ENCODE results near the gene FLCN. TPM values are rescaled to one million over a fixed set of nuclear protein-coding genes. Genes with fewer than 3 reads are reported as not detected.

Gene FLCN
- polyA plus RNA-seq, 2 of the 4 experiments (the other 2 are of a cell fraction) = 14.2 to 25.1 TPM

- Histone ChIP-seq H3K4me1 (peaks cover 20% of the 10 kb centered on the region; the same call in 2 of the 3 replicates), H3K9me3 (no peaks in the 10 kb centered on the region), H3K4me3 (peak within 1 kb of the TSS; percentile 94), H3K4me2 (peak within 1 kb of the TSS; percentile 87), H3K27ac (peak within 1 kb of the TSS; percentile 92 to 94)
- under 1% methylated on average over 45 of the region's 80 CpGs for WGBS (ENCODE audit: missing lambda C conversion rate)
- peak; percentile 96 for FAIRE-seq
- ChIA-PET POLR2A (interaction anchor here (0.8 to 1.6 kb wide), 6 partner anchors 14 to 71 kb away, joined by 3 to 14 read pairs (median 3); no protein-coding TSS in a partner anchor), CTCF (interaction anchor here (0.6 to 1.7 kb wide), 3 partner anchors 11 to 241 kb away, joined by 3 to 8 read pairs (median 3); no protein-coding TSS in a partner anchor)
- peak; percentile 99 to 100 for DNase-seq (ENCODE audit: low read depth in 1 of 2, low spot score in 1 of 2)
- ATAC-seq = peak; percentile 97 to 98
- TF ChIP-seq MAFK (IDR thresholded peaks at IDR 0.05; ENCODE audit: partially characterized antibody) = peak; percentile 94
- peak; percentile 67 for TF ChIP-seq GATA3 (IDR thresholded peaks at IDR 0.05; ENCODE audit: borderline replicate concordance)
- no peak for TF ChIP-seq RAD21 (conservative IDR thresholded peaks at IDR 0.05 in 1 of 2, IDR thresholded peaks at IDR 0.05 in 1 of 2)
- no peak for TF ChIP-seq FOSL2 (IDR thresholded peaks at IDR 0.05)
- TF ChIP-seq FOSL2 (CRISPR knock-in tag; IDR thresholded peaks at IDR 0.05) = no peak
- peak; percentile 80 for TF ChIP-seq REST (IDR thresholded peaks at IDR 0.05)
- no peak for TF ChIP-seq NR3C1 (IDR thresholded peaks at IDR 0.05)
- no peak; the same call in 1 of the 2 replicates for TF ChIP-seq MYC (IDR thresholded peaks at IDR 0.05; ENCODE audit: borderline replicate concordance, low read length)
- no peak for TF ChIP-seq FOSB (CRISPR knock-in tag; IDR thresholded peaks at IDR 0.05)
- TF ChIP-seq HES2 (IDR thresholded peaks at IDR 0.05) = no peak
- no peak for TF ChIP-seq HOXA7 (CRISPR knock-in tag; IDR thresholded peaks at IDR 0.05)
- peak; percentile 84 for TF ChIP-seq RFX5 (IDR thresholded peaks at IDR 0.05)
- TF ChIP-seq HOXB13 (CRISPR knock-in tag; IDR thresholded peaks at IDR 0.05; ENCODE audit: low read depth) = no peak
- no peak for TF ChIP-seq RARB (CRISPR knock-in tag; IDR thresholded peaks at IDR 0.05)
- peak; percentile 73 to 96; a peak in 4 of 5 replicates for TF ChIP-seq JUN (IDR thresholded peaks at IDR 0.05)
- peak; percentile 48; the same call in 1 of the 2 replicates for TF ChIP-seq BHLHE40 (IDR thresholded peaks at IDR 0.05; ENCODE audit: low read depth, low read length)
- no peak for TF ChIP-seq EHMT2 (IDR thresholded peaks at IDR 0.05; ENCODE audit: low read depth)
- TF ChIP-seq CEBPB (IDR thresholded peaks at IDR 0.05) = no peak
- TF ChIP-seq, protein P1, sequence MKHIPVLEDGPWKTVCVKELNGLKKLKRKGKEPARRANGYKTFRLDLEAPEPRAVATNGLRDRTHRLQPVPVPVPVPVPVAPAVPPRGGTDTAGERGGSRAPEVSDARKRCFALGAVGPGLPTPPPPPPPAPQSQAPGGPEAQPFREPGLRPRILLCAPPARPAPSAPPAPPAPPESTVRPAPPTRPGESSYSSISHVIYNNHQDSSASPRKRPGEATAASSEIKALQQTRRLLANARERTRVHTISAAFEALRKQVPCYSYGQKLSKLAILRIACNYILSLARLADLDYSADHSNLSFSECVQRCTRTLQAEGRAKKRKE (CRISPR knock-in tag; IDR thresholded peaks at IDR 0.05; ENCODE audit: low read depth) = 0 out of 2 replicates have a peak, but pooled peaks have one; percentile 38
- TF ChIP-seq POLR2AphosphoS2 (conservative IDR thresholded peaks at IDR 0.05; ENCODE audit: low read length) = no peak
- no peak for TF ChIP-seq ZSCAN20 (CRISPR knock-in tag; IDR thresholded peaks at IDR 0.05)
- no peak for TF ChIP-seq ESRRA (IDR thresholded peaks at IDR 0.05; ENCODE audit: borderline replicate concordance, low read length)
- TF ChIP-seq, protein P2, sequence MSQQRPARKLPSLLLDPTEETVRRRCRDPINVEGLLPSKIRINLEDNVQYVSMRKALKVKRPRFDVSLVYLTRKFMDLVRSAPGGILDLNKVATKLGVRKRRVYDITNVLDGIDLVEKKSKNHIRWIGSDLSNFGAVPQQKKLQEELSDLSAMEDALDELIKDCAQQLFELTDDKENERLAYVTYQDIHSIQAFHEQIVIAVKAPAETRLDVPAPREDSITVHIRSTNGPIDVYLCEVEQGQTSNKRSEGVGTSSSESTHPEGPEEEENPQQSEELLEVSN (IDR thresholded peaks at IDR 0.05; ENCODE audit: borderline replicate concordance, low read depth) = peak; percentile 98
- TF ChIP-seq BCL3 (IDR thresholded peaks at IDR 0.05) = peak; percentile 75; the same call in 1 of the 3 replicates
- TF ChIP-seq EHF (CRISPR knock-in tag; IDR thresholded peaks at IDR 0.05) = no peak
- TF ChIP-seq NFE2L2 (conservative IDR thresholded peaks at IDR 0.05; ENCODE audit: low read length) = no peak
- no peak for TF ChIP-seq ZC3H11A (IDR thresholded peaks at IDR 0.05)
- TF ChIP-seq, protein P3, sequence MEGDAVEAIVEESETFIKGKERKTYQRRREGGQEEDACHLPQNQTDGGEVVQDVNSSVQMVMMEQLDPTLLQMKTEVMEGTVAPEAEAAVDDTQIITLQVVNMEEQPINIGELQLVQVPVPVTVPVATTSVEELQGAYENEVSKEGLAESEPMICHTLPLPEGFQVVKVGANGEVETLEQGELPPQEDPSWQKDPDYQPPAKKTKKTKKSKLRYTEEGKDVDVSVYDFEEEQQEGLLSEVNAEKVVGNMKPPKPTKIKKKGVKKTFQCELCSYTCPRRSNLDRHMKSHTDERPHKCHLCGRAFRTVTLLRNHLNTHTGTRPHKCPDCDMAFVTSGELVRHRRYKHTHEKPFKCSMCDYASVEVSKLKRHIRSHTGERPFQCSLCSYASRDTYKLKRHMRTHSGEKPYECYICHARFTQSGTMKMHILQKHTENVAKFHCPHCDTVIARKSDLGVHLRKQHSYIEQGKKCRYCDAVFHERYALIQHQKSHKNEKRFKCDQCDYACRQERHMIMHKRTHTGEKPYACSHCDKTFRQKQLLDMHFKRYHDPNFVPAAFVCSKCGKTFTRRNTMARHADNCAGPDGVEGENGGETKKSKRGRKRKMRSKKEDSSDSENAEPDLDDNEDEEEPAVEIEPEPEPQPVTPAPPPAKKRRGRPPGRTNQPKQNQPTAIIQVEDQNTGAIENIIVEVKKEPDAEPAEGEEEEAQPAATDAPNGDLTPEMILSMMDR (IDR thresholded peaks at IDR 0.05) = no peak
- peak; percentile 90 for TF ChIP-seq PHF8 (IDR thresholded peaks at IDR 0.05; ENCODE audit: borderline replicate concordance, low read depth)
- TF ChIP-seq KDM5A (IDR thresholded peaks at IDR 0.05) = peak; percentile 56
- 0 out of 2 replicates have a peak, but pooled peaks have one; percentile 68 for TF ChIP-seq TP53 (CRISPR knock-in tag; IDR thresholded peaks at IDR 0.05)
Observed at GRCh38 chr17:17280613-17281549, 43.9 kb upstream of the FLCN start, which contains the start of gene COPS3. COPS3 (minus strand) TSS chr17:17281246; CDS start chr17:17281186, 60 bp downstream.

All from A549 (cell line).